Karpas-422 (cell line): Measurements from ENCODE around the gene TRIML1. TPM values are rescaled to one million over a fixed set of nuclear protein-coding genes. Genes with fewer than 3 reads are reported as not detected.
"Not testable (repeated sequence)": the region's sequence is repeated elsewhere in the genome, so short reads cannot be mapped to it uniquely, and the experiment has no call there.

Experiments used
- DNase-seq: peaks from one replicate; pipeline ENCODE4 v3.0.0-alpha.2; 2015
- H2AFZ ChIP-seq: fragments of 200-600 bp; sonication (generic); 2 replicates; pipeline ENCODE4 v1.6.1; 2014; ENCODE audit warnings: antibody characterized with exemption, low read length, mixed read lengths
- H3K27ac ChIP-seq: fragments of 200-600 bp; sonication (generic); 2 replicates; pipeline ENCODE4 v1.5.1; 2014; ENCODE audit warnings: mild to moderate bottlenecking, low read length, moderate library complexity
- H3K27me3 ChIP-seq: fragments of 200-600 bp; sonication (generic); 2 replicates; pipeline ENCODE4 v1.6.1; 2014; ENCODE audit warnings: low read length, mixed read lengths
- H3K36me3 ChIP-seq: fragments of 200-600 bp; sonication (generic); 2 replicates; pipeline ENCODE4 v1.6.1; 2014; ENCODE audit warnings: low read length, mixed read lengths; ENCODE audit not compliant: insufficient read depth
- H3K4me1 ChIP-seq: fragments of 200-600 bp; sonication (generic); 2 replicates; pipeline ENCODE4 v1.6.1; 2014; ENCODE audit warnings: mild to moderate bottlenecking, low read length, mixed read lengths
- H3K4me2 ChIP-seq: fragments of 200-600 bp; sonication (generic); 2 replicates; pipeline ENCODE4 v1.6.1; 2014; ENCODE audit warnings: low read length, low read depth, mild to moderate bottlenecking; ENCODE audit not compliant: poor library complexity, severe bottlenecking
- H3K4me3 ChIP-seq: fragments of 200-600 bp; sonication (generic); 2 replicates; pipeline ENCODE4 v1.5.1; 2014; ENCODE audit warnings: mild to moderate bottlenecking, antibody characterized with exemption, low read length, mixed read lengths
- H3K79me2 ChIP-seq: fragments of 200-600 bp; sonication (generic); 2 replicates; pipeline ENCODE4 v1.6.1; 2014; ENCODE audit warnings: mild to moderate bottlenecking, low read length, mixed read lengths
- H3K9ac ChIP-seq: fragments of 200-600 bp; sonication (generic); 2 replicates; pipeline ENCODE4 v1.6.0; 2014; ENCODE audit warnings: low read length
- H3K9me2 ChIP-seq: fragments of 200-600 bp; sonication (generic), shearing (Covaris generic); replicated peaks from 2 replicates; pipeline ENCODE4 v1.6.0; 2014; ENCODE audit warnings: mild to moderate bottlenecking, low read length, moderate library complexity; ENCODE audit not compliant: insufficient read depth
- H3K9me3 ChIP-seq: fragments of 300-700, 200-600 bp; sonication (generic); 2 replicates; pipeline ENCODE4 v1.6.1; 2014; ENCODE audit warnings: low read length, mixed read lengths
- H4K20me1 ChIP-seq: fragments of 200-600 bp; sonication (generic); 2 replicates; pipeline ENCODE4 v1.6.1; 2014; ENCODE audit warnings: mild to moderate bottlenecking, antibody characterized with exemption, low read length, low read depth; ENCODE audit not compliant: insufficient read depth
- total RNA-seq: library from RNA; depleted of rRNA; stranded (reverse); fragments of >200 nt; shearing (Covaris generic); gene quantifications from 2 replicates; pipeline ENCODE4 v1.2.3, GENCODE V29; 2014; ENCODE audit warnings: low replicate concordance

TRIML1 gene
- total RNA-seq, 1 experiment from 2014 or later, result not detected

DNA sequence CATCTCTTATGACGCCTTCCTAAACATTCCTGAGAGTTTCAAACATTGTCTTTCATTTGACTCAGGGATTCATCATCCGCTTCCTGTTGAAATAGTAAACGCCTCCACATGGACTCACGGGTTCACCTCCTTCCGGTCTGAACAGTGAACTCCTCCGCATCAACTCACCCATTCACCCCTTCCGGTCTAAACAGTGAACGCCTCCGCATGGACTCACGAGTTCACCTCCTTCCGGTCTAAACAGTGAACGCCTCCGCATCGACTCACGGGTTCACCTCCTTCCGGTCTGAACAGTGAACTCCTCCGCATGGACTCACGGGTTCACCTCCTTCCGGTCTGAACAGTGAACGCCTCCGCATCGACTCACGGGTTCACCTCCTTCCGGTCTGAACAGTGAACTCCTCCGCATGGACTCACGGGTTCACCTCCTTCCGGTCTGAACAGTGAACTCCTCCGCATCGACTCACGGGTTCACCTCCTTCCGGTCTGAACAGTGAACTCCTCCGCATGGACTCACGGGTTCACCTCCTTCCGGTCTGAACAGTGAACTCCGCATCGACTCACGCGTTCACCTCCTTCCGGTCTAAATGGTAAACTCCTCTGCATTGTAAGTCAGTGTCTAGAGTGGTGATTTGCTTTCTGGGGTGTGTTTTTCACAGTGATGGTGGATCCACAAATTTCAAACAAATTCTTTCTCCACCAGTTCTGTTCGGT is 20.4 kb downstream of the TRIML1 start:
- H3K9me2 ChIP-seq, H3K9ac ChIP-seq, H3K4me2 ChIP-seq, DNase-seq, H3K9me3 ChIP-seq, H3K4me3 ChIP-seq, H3K27ac ChIP-seq, H4K20me1 ChIP-seq, H3K27me3 ChIP-seq, H2AFZ ChIP-seq, H3K36me3 ChIP-seq, H3K79me2 ChIP-seq, H3K4me1 ChIP-seq: not testable (repeated sequence)

- Histone ChIP-seq H3K36me3 (no peaks in the 10 kb centered on the region), H3K4me1 (no peaks in the 10 kb centered on the region), H3K9ac (no peak overlapping the region), H3K4me2 (no peak overlapping the region), H3K79me2 (no peaks in the 10 kb centered on the region), H3K9me2 (no peaks in the 10 kb centered on the region), H4K20me1 (no peaks in the 10 kb centered on the region), H3K4me3 (no peak overlapping the region), H2AFZ (no peak overlapping the region), H3K27ac (no peak overlapping the region), H3K9me3 (no peaks in the 10 kb centered on the region), H3K27me3 (no peaks in the 10 kb centered on the region)
- DNase-seq, result no peak
Observed at GRCh38 chr4:188160406-188160805, 21.2 kb downstream of the TRIML1 start.

DNA sequence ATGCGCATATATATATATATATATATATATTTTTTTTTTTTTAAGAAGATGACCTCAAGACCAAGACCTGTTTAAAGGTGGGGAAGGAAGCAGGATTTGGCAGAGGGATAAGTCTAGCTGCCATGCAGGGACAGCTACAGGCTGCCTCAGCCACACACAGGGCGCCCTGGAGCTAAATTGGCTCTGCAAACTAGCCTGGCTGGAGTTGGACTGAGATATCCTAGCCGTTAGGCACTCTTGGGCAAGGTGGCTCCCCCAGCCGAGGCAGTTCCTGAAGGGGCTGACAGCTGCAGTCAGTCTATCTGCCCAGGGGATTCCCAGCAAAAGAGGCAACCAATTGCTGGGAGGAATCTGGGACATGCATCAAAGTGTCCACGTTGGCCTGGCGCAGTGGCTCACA is 21.9 kb downstream of the TRIML1 start:
- DNase-seq, result no peak
- Histone ChIP-seq H4K20me1 (no peaks in the 10 kb centered on the region), H3K36me3 (no peaks in the 10 kb centered on the region), H2AFZ (no peak overlapping the region), H3K27me3 (no peaks in the 10 kb centered on the region), H3K9me2 (no peaks in the 10 kb centered on the region), H3K9me3 (no peaks in the 10 kb centered on the region), H3K27ac (no peak overlapping the region), H3K79me2 (no peaks in the 10 kb centered on the region), H3K4me3 (no peak overlapping the region), H3K9ac (no peak overlapping the region), H3K4me2 (no peak overlapping the region), H3K4me1 (no peaks in the 10 kb centered on the region)

GRCh38 chr4:188162698-188163097 is 23.5 kb downstream of the TRIML1 start:
- H3K27me3 ChIP-seq, result no peaks in the 10 kb centered on the region

GRCh38 chr4:188168726-188169373 is 29.6 kb downstream of the TRIML1 start:
- H3K4me2 ChIP-seq, result no peak overlapping the region
- H3K4me3 ChIP-seq, result no peak overlapping the region
- no peak for DNase-seq
- no peaks in the 10 kb centered on the region for H3K79me2 ChIP-seq
- no peak overlapping the region for H2AFZ ChIP-seq
- H3K36me3 ChIP-seq, result no peaks in the 10 kb centered on the region
- no peak overlapping the region for H3K27ac ChIP-seq
- no peaks in the 10 kb centered on the region for H4K20me1 ChIP-seq
- H3K9ac ChIP-seq, result no peak overlapping the region
- no peaks in the 10 kb centered on the region for H3K9me3 ChIP-seq
- H3K9me2 ChIP-seq, result no peaks in the 10 kb centered on the region
- no peaks in the 10 kb centered on the region for H3K27me3 ChIP-seq
- no peaks in the 10 kb centered on the region for H3K4me1 ChIP-seq

More at GRCh38 chr4:188162698-188163097, 23.5 kb downstream of the TRIML1 start:
- Histone ChIP-seq H3K9me3 (no peaks in the 10 kb centered on the region), H3K9me2 (no peaks in the 10 kb centered on the region), H4K20me1 (no peaks in the 10 kb centered on the region), H2AFZ (no peak overlapping the region), H3K79me2 (no peaks in the 10 kb centered on the region), H3K4me1 (no peaks in the 10 kb centered on the region), H3K4me2 (no peak overlapping the region), H3K27ac (no peak overlapping the region), H3K36me3 (no peaks in the 10 kb centered on the region), H3K9ac (no peak overlapping the region), H3K4me3 (no peak overlapping the region)
- DNase-seq, result no peak

- no peaks in the 10 kb centered on the region for H3K9me2 ChIP-seq
- no peak overlapping the region for H3K4me2 ChIP-seq
- H3K27me3 ChIP-seq, result no peaks in the 10 kb centered on the region
- no peaks in the 10 kb centered on the region for H3K4me1 ChIP-seq
- no peak overlapping the region for H2AFZ ChIP-seq
- H3K79me2 ChIP-seq, result no peaks in the 10 kb centered on the region
- H3K4me3 ChIP-seq, result no peak overlapping the region
- no peaks in the 10 kb centered on the region for H3K9me3 ChIP-seq
- no peak for DNase-seq
- H3K27ac ChIP-seq, result no peak overlapping the region
- no peaks in the 10 kb centered on the region for H4K20me1 ChIP-seq
- H3K36me3 ChIP-seq, result no peaks in the 10 kb centered on the region
- H3K9ac ChIP-seq, result no peak overlapping the region
Observed at GRCh38 chr4:188171551-188171950, 32.3 kb downstream of the TRIML1 start.

DNA sequence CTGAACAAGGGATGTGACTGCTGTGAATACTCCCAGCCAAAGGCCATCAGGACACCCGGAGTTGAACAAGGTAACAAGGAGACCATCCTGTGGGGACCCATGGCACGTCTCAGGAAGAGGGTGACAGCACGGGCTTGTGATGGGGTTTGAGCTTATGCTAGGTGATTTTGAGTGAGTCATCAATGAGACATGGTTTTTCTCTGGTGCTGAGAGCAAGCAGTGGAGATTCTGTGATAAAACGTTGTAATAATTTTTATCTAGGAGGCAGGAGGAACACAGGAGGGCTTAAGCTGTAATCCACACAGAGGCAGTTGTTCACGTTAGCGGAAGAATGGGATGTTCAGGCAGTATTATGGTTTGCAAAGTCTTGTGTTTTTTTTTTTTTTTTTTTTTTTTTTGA is 36.0 kb downstream of the TRIML1 start:
- H3K9me2 ChIP-seq, result no peaks in the 10 kb centered on the region
- no peaks in the 10 kb centered on the region for H3K36me3 ChIP-seq
- H3K4me2 ChIP-seq, result no peak overlapping the region
- no peak for DNase-seq
- no peak overlapping the region for H3K27ac ChIP-seq
- H4K20me1 ChIP-seq, result no peaks in the 10 kb centered on the region
- no peaks in the 10 kb centered on the region for H3K4me1 ChIP-seq
- H3K27me3 ChIP-seq, result no peaks in the 10 kb centered on the region
- no peaks in the 10 kb centered on the region for H3K79me2 ChIP-seq
- no peak overlapping the region for H2AFZ ChIP-seq
- no peak overlapping the region for H3K4me3 ChIP-seq
- H3K9ac ChIP-seq, result no peak overlapping the region
- no peaks in the 10 kb centered on the region for H3K9me3 ChIP-seq

DNA sequence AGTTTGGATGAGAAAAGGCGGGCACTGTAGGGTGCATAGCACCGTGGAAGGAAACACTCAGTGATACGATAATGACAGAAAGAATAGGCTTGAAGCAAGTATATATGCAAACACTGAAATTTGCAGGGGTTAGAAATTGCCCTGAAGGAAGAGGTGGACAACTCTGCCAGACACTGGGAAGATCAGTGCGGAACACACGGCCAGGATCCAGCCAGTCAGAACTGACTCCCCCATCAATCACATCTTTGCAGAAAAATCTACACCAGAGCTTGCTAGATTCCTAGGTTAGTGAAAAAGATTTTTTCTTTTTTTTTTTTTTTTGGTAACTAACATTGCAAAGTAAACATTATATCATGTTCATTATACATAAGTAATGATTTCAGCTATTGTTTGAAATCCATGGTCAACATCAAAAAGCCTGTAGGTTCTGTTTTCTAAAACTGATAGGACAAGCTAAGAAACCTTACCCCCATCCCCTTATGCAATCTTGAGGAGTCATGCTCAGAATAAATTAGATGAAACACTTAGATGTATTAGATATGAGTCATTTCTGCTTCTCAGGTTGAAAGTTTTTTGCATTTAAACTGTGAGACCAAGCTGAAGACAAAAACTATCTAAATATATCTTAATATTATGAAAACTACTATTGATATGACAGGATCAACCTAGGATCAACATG is 38.9 kb downstream of the TRIML1 start:
- H4K20me1 ChIP-seq, result no peaks in the 10 kb centered on the region
- no peaks in the 10 kb centered on the region for H3K4me1 ChIP-seq
- no peaks in the 10 kb centered on the region for H3K79me2 ChIP-seq
- no peak overlapping the region for H3K4me2 ChIP-seq
- no peaks in the 10 kb centered on the region for H3K36me3 ChIP-seq
- H3K9me3 ChIP-seq, result no peaks in the 10 kb centered on the region
- no peak overlapping the region for H3K4me3 ChIP-seq
- H3K27ac ChIP-seq, result no peak overlapping the region
- H2AFZ ChIP-seq, result no peak overlapping the region
- DNase-seq, result no peak
- no peaks in the 10 kb centered on the region for H3K27me3 ChIP-seq
- no peak overlapping the region for H3K9ac ChIP-seq
- H3K9me2 ChIP-seq, result no peaks in the 10 kb centered on the region
